Activated gamma-delta T cell treated with Interleukin-2 at 50 U/mL for 16 hours (primary cell): ENCODE results near the gene CHN2.

Source experiments
- DNase-seq: peaks from one replicate; pipeline ENCODE4 v3.0.0-alpha.2; 2020

The CHN2 gene

GRCh38 chr7:29287366-29287765, 92.8 kb downstream of the CHN2 start:
- no peak for DNase-seq

- DNase-seq: no peak
These were observed 93.9 kb downstream of the CHN2 start for GRCh38 chr7:29288181-29289091.

- DNase-seq: no peak
These were observed 94.8 kb downstream of the CHN2 start for GRCh38 chr7:29289156-29290021.

- no peak for DNase-seq
These were observed 96.3 kb downstream of the CHN2 start for GRCh38 chr7:29290829-29291228.

- DNase-seq: no peak
These were observed 97.4 kb downstream of the CHN2 start for GRCh38 chr7:29291723-29292618.

GRCh38 chr7:29292886-29293658, 98.5 kb downstream of the CHN2 start:
- no peak for DNase-seq

GRCh38 chr7:29296421-29296820, 101.8 kb downstream of the CHN2 start:
- DNase-seq: no peak

GRCh38 chr7:29297194-29297890, 102.8 kb downstream of the CHN2 start:
- DNase-seq: no peak

- no peak for DNase-seq
These were observed 104.5 kb downstream of the CHN2 start for GRCh38 chr7:29299086-29299485.

- DNase-seq: no peak
These were observed 105.5 kb downstream of the CHN2 start for GRCh38 chr7:29300026-29300480.

GRCh38 chr7:29300649-29301048, 106.1 kb downstream of the CHN2 start:
- DNase-seq: no peak

- DNase-seq: no peak
These were observed 108.3 kb downstream of the CHN2 start for GRCh38 chr7:29302666-29303395.

GRCh38 chr7:29304756-29305155, 110.2 kb downstream of the CHN2 start:
- DNase-seq: no peak

GRCh38 chr7:29306319-29306991, 111.9 kb downstream of the CHN2 start:
- no peak for DNase-seq

GRCh38 chr7:29308424-29308823, 113.8 kb downstream of the CHN2 start:
- DNase-seq: no peak

- DNase-seq: no peak
These were observed 114.7 kb downstream of the CHN2 start for GRCh38 chr7:29309041-29309854.

- DNase-seq: no peak
These were observed 116.0 kb downstream of the CHN2 start for GRCh38 chr7:29310625-29311024.

GRCh38 chr7:29311314-29311713, 116.7 kb downstream of the CHN2 start:
- no peak for DNase-seq

- no peak for DNase-seq
These were observed 119.6 kb downstream of the CHN2 start for GRCh38 chr7:29314148-29314547.
